Omental fat pad (tissue), 4 donors: ENCODE data around the gene SYTL1. TPM values are rescaled to one million over a fixed set of nuclear protein-coding genes. Genes with fewer than 3 reads are reported as not detected.

Source experiments
- ATAC-seq: fragments of 150-250 bp; one replicate; pipeline ENCODE4 v1.9.1; 2016; ENCODE audit warnings: mild to moderate bottlenecking, moderate library complexity; ENCODE audit not compliant: low FRiP score
- DNase-seq: peaks from one replicate; pipeline ENCODE4 v3.0.0-alpha.2; 2019; ENCODE audit warnings: low spot score
- total RNA-seq, 4 donors: library from RNA; depleted of rRNA; stranded (reverse); fragments of >200 nt; gene quantifications; one replicate each; pipeline ENCODE4 v1.1.0, GENCODE V29; 2016
- TF ChIP-seq, protein P1 (sequence below), 3 donors: fragments of 450-650 bp; IDR thresholded peaks; one replicate each; pipeline ENCODE4 v1.5.1; 2016 to 2017; ENCODE audit warnings: antibody characterized with exemption in 3 of 3, mild to moderate bottlenecking in 3 of 3, moderate library complexity in 2 of 3

SYTL1 gene
- total RNA-seq, 4 donors from 2014 or later, result 1.2 to 4.3 (median 1.9) TPM

GRCh38 chr1:27299385-27300271 lies 42.2 kb upstream of the SYTL1 start:
- TF ChIP-seq, protein P1, sequence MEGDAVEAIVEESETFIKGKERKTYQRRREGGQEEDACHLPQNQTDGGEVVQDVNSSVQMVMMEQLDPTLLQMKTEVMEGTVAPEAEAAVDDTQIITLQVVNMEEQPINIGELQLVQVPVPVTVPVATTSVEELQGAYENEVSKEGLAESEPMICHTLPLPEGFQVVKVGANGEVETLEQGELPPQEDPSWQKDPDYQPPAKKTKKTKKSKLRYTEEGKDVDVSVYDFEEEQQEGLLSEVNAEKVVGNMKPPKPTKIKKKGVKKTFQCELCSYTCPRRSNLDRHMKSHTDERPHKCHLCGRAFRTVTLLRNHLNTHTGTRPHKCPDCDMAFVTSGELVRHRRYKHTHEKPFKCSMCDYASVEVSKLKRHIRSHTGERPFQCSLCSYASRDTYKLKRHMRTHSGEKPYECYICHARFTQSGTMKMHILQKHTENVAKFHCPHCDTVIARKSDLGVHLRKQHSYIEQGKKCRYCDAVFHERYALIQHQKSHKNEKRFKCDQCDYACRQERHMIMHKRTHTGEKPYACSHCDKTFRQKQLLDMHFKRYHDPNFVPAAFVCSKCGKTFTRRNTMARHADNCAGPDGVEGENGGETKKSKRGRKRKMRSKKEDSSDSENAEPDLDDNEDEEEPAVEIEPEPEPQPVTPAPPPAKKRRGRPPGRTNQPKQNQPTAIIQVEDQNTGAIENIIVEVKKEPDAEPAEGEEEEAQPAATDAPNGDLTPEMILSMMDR (IDR thresholded peaks at IDR 0.05), result no peak
- DNase-seq (peak; percentile 30), ATAC-seq (peak; percentile 28)

GRCh38 chr1:27300341-27301051 lies 41.3 kb upstream of the SYTL1 start:
- ATAC-seq (peak; percentile 77), DNase-seq (peak; percentile 54)
- TF ChIP-seq, protein P1 (IDR thresholded peaks at IDR 0.05), result peak in 2 of 3 donors; percentile 85 to 97

GRCh38 chr1:27301052-27301422 lies 40.8 kb upstream of the SYTL1 start:
- TF ChIP-seq, protein P1 (IDR thresholded peaks at IDR 0.05), result no peak
- DNase-seq (no peak), ATAC-seq (no peak)

GRCh38 chr1:27301582-27302199 lies 40.1 kb upstream of the SYTL1 start:
- DNase-seq, result no peak

GRCh38 chr1:27302612-27303011 lies 39.2 kb upstream of the SYTL1 start:
- ATAC-seq, result no peak
- TF ChIP-seq, protein P1 (IDR thresholded peaks at IDR 0.05), result no peak

More at GRCh38 chr1:27301582-27302199, 40.1 kb upstream of the SYTL1 start:
- ATAC-seq, result no peak
- TF ChIP-seq, protein P1 (IDR thresholded peaks at IDR 0.05), result no peak

GRCh38 chr1:27303509-27303908 lies 38.3 kb upstream of the SYTL1 start:
- TF ChIP-seq, protein P1 (IDR thresholded peaks at IDR 0.05), result no peak
- no peak for ATAC-seq

More at GRCh38 chr1:27302612-27303011, 39.2 kb upstream of the SYTL1 start:
- no peak for DNase-seq

More at GRCh38 chr1:27303509-27303908, 38.3 kb upstream of the SYTL1 start:
- no peak for DNase-seq
